HG03039 (cell line): ENCODE measurements around the gene RBM17.
"Not testable (repeated sequence)": the region's sequence is repeated elsewhere in the genome, so short reads cannot be mapped to it uniquely, and the experiment has no call there.

Experiments
- ATAC-seq: cut with Tn5 transposase; IDR thresholded peaks from one replicate; pipeline ENCODE4 v1.9.1; 2021; ENCODE audit warnings: mild to moderate bottlenecking, moderate library complexity; ENCODE audit not compliant: unreplicated experiment

The RBM17 gene

DNA sequence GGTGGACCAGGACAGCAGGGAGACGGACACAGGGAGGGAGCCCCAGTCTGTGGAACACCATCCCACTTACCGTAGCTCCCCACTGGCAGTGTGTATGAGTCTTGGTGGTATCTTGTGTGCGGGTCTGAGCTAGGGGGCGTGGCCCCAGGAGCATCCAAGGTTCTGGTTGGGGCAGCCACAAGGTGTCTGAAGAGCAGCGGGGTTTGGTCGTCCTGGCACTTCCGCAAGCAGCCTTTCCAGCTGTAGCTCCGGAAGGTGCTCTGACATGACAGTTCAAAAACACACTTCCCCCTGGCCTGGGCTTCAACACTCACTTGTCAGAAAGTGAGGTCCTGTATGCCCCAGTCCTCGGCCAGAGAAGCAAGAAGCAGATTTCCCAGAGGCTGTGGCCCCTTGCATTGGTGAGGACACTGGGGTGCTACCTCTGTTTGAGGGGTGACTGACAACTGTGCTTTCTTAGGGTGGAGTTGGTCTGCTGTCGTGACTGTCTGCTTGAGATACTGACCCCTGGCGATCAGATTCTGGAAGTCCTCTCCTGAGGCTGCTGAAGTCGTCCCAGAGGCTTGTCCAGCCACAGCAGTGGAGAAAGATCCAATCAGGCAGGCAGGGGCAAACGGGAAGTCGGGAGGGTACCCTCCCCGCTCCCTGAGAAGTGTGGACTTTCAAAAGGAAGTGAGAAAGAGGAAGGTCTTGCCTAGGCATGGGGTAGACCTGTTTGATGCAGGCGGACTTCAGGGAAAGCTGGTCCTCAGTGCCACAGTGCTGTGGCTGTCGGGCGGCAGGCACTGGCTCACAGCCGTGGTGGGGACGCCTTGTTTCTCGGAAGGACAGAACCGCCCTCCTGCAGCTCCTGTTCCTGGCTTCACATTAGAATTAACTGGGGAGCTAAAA is 62.5 kb downstream of the RBM17 start:
- peak; percentile 63 for ATAC-seq

DNA sequence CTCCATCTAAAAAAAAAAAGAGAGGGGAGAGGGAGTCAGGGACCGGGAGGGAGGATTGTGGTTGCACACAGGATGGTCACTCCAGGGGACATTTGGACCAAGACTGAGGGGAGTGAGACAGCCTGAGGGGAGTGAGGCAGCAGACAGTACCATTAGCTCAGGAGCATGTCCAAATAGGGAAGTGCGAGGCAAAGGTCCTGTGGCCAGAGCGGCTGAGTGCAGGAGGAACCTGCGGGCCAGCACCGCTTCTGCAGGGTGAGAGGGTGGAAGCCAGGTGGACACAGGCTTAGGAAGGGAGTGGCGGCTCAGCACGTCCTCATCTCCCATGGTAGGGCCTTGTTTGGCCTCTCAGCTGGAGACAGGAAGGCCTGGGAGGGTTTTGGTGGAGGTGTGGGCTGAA is 65.0 kb downstream of the RBM17 start:
- no peak for ATAC-seq

DNA sequence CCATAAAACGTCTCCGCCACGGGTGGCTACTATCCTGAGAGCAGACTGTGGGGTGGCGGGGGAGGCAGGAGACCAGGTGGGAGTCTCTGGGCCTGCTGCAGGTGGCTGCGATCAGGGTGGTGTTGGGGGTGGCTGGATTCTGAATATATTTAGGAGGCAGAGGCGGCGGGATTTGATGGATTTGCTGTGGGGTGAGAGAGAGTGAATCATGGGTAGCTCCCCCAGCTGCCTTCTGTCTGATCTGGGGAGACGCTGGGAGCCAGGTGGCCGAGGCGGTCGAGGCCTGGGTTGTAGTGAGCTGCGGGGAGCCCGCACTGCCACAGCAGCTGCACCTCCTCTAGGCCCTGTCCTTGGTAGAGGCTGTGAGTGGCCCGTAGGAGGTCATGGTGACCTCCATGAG is 65.7 kb downstream of the RBM17 start:
- ATAC-seq = no peak

DNA sequence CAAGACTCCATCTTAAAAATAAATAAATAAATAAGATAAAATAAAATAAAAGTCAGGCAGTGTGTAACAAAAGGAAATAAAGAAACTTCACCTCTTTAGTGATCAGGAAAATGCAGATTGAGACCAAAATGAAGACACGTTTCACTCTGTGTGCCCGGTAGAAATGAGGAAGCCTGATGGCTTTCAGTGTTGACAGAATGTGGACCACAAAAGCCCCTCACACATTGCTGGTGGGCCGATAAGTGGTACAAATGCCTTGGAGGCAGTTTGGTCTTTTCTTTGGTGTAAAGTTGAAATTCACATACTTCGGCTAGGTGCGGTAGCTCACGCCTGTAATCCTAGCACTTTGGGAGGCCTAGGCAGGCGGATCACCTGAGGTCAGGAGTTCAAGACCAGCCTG is 69.4 kb downstream of the RBM17 start:
- ATAC-seq = no peak

DNA sequence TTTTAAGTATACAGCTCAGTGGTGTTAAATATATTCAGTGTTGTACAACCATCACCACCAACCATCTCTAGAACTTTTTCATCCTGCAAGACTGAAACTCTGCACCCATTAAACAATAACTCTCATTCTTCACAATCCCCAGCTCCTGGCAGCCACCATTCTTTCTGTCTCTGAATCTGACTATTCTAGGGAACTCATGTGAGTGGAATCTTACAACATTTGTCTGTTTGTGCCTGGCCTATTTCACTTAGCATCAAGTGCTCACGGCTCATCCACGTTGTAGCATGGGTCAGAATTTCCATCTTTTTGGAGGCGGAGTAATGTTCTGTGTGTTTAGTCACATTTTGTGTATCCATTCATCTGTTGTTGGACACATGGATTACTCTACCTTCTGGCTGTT is 73.1 kb downstream of the RBM17 start:
- no peak for ATAC-seq

DNA sequence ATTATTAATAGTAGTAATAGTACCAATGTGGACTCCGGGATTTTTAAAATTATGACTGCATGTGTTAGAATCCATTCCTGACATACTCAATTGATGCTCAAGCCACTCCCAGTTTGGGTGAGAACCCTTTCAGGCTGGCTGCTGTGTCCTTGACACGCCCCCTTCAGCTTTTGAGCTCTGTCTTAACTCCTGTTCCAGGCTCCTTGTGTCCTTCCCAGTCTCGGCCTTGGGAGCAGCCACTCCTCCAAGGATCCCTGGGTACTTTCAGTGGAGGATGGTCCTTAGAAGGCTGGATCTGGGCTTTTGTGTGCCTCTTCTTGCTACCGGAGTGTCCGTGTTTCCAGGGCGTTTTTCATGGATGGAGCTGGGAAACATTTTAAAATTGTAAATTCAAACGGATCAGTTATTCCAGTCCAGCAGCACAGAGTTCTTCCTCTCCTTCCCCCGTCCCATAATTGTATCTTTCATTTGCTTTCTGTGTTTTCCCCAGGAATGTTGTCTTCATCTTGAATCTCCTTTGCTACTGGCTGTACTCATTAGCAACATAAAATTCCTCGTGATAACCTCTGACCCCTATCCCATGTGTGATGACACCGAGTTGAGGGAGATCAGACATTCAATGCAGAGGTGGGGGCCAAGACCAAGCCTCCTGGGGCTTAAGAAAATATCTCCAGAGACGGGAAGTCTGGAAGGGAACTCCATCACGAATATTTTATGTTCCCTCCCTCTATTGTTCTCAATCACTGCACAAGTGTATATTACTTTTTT is 73.9 kb downstream of the RBM17 start:
- no peak for ATAC-seq

DNA sequence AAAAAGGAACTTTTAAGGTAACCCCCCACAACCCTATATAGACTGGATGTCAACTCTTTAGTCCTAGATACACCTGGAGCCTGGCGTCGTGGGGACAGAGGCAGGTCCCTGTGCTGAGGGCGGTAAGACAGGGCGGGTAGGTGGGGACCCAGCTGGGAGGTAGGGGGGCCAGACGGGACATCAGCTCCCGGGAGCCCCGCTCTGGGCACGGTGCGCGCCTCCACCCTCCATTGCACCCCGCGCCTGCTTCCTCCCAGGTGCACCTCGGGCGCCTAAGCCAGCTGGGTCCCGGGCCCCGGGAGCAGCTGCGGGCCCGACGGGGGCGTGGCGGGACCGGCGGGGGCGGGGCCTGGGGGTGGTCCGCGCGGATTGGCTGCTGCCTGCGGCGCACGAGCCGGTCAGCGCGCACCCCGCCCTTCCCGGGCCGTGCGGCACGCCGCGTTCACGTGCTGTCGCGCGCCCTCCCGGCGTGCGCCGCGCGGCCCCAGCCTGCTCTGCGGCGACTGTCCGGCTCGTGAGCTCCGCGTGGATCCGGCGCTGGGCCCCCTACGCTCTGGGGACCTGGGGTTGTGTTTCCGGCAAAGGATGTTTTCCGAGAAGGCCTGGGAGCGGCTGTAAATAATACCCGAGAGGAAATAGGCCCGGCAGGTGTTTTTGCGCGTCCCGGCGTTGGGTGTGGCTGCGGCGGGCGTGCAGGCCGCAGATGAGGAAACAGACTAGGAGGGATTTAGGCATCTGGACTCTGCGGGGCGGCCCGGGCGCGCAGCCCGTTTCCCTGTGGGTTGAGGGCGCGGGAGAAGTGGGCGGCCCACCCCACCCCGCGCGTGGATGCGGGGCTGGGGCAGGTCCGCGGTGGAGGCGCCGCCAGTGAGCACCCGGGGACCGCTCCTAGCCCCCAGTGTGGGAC is 74.8 kb downstream of the RBM17 start:
- peak; percentile 96 for ATAC-seq

DNA sequence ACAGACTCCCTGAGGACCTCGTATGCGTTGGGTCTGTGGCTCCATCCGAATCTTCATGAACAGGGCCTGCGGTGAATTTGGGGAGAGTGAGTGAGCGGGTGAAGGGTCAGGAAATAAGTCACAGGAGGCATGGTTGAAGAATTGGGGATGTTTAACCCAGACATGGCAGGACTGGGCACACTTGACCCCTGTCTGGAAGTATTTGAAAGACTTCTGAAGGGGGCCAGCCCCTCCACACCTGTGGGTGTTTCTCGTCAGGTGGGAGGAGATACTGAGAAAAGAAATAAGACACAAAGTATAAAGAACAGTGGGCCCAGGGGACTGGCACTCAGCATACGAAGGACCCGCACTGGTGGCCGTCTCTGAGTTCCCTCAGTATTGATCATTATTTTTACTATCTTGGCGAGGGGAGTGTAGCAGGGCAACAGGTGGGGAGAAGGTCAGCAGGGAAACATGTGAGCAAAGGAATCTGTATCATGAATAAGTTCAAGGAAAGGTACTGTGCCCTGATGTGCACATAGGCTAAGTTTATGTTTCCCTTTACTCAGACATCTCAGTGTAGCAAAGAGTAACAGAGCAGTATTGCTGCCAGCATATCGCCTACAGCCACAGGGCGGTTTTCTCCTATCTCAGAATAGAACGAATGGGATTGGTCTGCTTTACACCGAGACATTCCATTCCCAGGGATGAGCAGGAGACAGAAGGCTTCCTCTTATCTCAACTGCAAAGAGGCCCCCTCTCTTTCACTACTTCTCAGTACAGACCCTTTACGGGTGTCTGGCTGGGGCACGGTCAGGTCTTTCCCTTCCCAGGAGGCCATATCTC is 75.6 kb downstream of the RBM17 start:
- no peak for ATAC-seq

DNA sequence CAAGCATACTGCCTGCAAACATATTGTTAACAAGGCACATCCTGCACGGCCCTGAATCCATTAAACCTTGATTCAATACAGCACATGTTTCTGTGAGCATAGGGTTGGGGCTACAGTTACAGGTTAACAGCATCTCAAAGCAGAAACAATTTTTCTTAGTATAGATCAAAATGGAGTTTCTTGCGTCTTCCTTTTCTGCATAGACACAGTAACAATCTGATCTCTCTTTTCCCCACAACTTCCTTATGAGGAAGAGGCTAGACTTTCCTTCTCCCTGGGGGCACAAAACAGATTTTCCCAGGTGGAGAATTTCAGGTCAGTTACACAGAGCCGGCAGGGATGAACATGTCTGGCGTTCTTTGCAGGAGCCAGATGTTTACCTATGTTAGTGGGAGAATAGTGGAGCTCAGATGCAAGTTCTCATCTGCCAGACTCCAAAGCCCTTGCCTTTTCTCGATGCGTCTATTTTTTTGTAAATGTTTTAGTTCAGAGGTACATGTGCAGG is 76.4 kb downstream of the RBM17 start:
- no peak for ATAC-seq

DNA sequence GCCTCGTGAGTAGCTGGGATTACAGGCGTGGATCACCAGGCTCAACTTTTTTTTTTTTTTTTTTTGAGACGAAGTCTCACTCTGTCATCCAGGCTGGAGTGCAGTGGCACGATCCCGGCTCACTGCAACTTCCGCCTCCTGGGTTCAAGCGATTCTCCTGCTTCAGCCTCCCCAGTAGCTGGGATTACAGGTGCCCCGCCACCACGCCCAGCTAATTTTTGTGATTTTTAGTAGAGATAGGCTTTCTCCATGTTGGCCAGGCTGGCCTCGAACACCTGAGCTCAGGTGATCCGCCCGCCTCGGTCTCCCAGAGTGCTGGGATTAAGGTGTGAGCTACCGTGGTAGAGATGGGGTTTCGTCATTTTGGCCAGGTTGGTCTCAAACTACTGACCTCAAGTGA is 77.1 kb downstream of the RBM17 start:
- ATAC-seq = not testable (repeated sequence)
